K562 (cell line): Measurements from ENCODE around the gene SLC32A1. TPM values are rescaled to one million over a fixed set of nuclear protein-coding genes. Genes with fewer than 3 reads are reported as not detected.
A peak's percentile ranks its signal among the peaks of the same experiment; 100 is the strongest.

Source experiments
- EWSR1 ChIP-seq: fragments of 450-650 bp; IDR thresholded peaks from 2 replicates; pipeline ENCODE4 v1.6.1; 2018; ENCODE audit warnings: borderline replicate concordance, mild to moderate bottlenecking, low read depth, moderate library complexity; ENCODE audit not compliant: partially characterized antibody
- HCFC1 ChIP-seq: IDR thresholded peaks from 2 replicates; pipeline ENCODE4 v1.6.1; 2012; ENCODE audit warnings: low read depth, low read length, improper control_type of control experiment
- HDAC8 ChIP-seq: fragments of 450-650 bp; IDR thresholded peaks from 2 replicates; pipeline ENCODE4 v1.6.1; 2016; ENCODE audit warnings: mild to moderate bottlenecking, missing genetic modification characterization, moderate library complexity, missing compliant biosample characterization
- KLF6 ChIP-seq: fragments of 250-450 bp; sonication (Bioruptor Pico); IDR thresholded peaks from 2 replicates; pipeline ENCODE4 v1.4.0; 2020; ENCODE audit warnings: mild to moderate bottlenecking, moderate library complexity, borderline replicate concordance
- MIER1 ChIP-seq: fragments of 450-650 bp; IDR thresholded peaks from 2 replicates; pipeline ENCODE4 v1.6.1; 2016; ENCODE audit warnings: antibody characterized with exemption, mild to moderate bottlenecking, low read depth
- SIN3A ChIP-seq, 2 experiments: fragments of 150-350 bp in 1 of 2; IDR thresholded peaks; 2 replicates each; pipeline ENCODE4 v1.6.1; 2011 to 2016; ENCODE audit warnings: borderline replicate concordance in 2 of 2, low read depth in 2 of 2, low read length in 2 of 2, mild to moderate bottlenecking in 2 of 2, moderate library complexity in 2 of 2; ENCODE audit not compliant: control insufficient read depth in 1 of 2
- ZNF175 ChIP-seq: fragments of 200-800 bp; sonication (Bioruptor generic); IDR thresholded peaks from 2 replicates; pipeline ENCODE4 v1.6.1; 2016; ENCODE audit warnings: low read depth, mild to moderate bottlenecking, missing genetic modification characterization, missing compliant biosample characterization
- ZNF232 ChIP-seq: sonication (generic); formaldehyde crosslinking; IDR thresholded peaks from 2 replicates; pipeline ENCODE4 v1.8.0; 2022; ENCODE audit warnings: mild to moderate bottlenecking, missing genetic modification reagents
- ZNF644 ChIP-seq: fragments of 200-800 bp; sonication (Bioruptor generic); IDR thresholded peaks from 2 replicates; pipeline ENCODE4 v1.6.1; 2016; ENCODE audit warnings: low read depth, missing genetic modification characterization, missing compliant biosample characterization
- ZNF766 ChIP-seq: fragments of 200-800 bp; sonication (Bioruptor generic); conservative IDR thresholded peaks from 2 replicates; pipeline ENCODE4 v1.6.1; 2016; ENCODE audit warnings: missing genetic modification characterization, missing compliant biosample characterization
- polyA plus RNA-seq, 8 experiments: library from polyadenylated mRNA; depleted of rRNA in 4 of 8; stranded (reverse) in 5 of 8; unstranded in 3 of 8; fragments of >200 nt; fragmentation: Nextera tagmentation in 2 of 8; fragmentation: Illumina TruSeq in 1 of 8; extraction: Ambion mirVana in 2 of 8; extraction: Trizol in 1 of 8; gene quantifications; 2 replicates each; pipeline versions ENCODE4 v1.2.1 to v1.2.3, GENCODE V29; 2011 to 2014; ENCODE audit warnings: inconsistent platforms in 1 of 8, missing spikeins in 1 of 8
- total RNA-seq, 7 experiments: library from RNA; depleted of rRNA in 6 of 7; stranded (reverse); fragments of >200 nt in 6 of 7; fragmentation: Illumina TruSeq in 2 of 7; extraction: Trizol in 2 of 7; gene quantifications; 2 replicates each; pipeline versions ENCODE4 v1.2.1 to v1.2.3, GENCODE V29; 2011 to 2021; ENCODE audit warnings: low replicate concordance in 1 of 7
- TF ChIP-seq, protein P1 (sequence below): sonication (generic); formaldehyde crosslinking; IDR thresholded peaks from 2 replicates; pipeline ENCODE4 v1.8.0; 2022; ENCODE audit warnings: missing genetic modification reagents, mild to moderate bottlenecking, moderate library complexity, borderline replicate concordance
- TF ChIP-seq, protein P2 (sequence below), 3 experiments: fragments of 200-800 bp in 1 of 3; fragments of 250-450 bp in 1 of 3; fragments of 450-650 bp in 1 of 3; sonication (Bioruptor Pico) in 1 of 3; sonication (Bioruptor generic) in 1 of 3; formaldehyde crosslinking in 1 of 3; IDR thresholded peaks; 2 replicates each; pipeline versions ENCODE4 v1.6.1 to v1.8.0; 2016 to 2022; ENCODE audit warnings: mild to moderate bottlenecking in 2 of 3, missing genetic modification characterization in 2 of 3, missing compliant biosample characterization in 1 of 3, moderate library complexity in 1 of 3
- TF ChIP-seq, protein P3 (sequence below), 2 experiments: fragments of 450-650 bp in 1 of 2; sonication (generic) in 1 of 2; formaldehyde crosslinking in 1 of 2; IDR thresholded peaks in 1 of 2; conservative IDR thresholded peaks in 1 of 2; 2 replicates each; pipeline versions ENCODE4 v1.6.1 to v1.8.1; 2016 to 2023; ENCODE audit warnings: mild to moderate bottlenecking in 2 of 2, moderate library complexity in 2 of 2, inconsistent platforms in 1 of 2, missing genetic modification reagents in 1 of 2
- TF ChIP-seq, protein P4 (sequence below): sonication (generic); formaldehyde crosslinking; IDR thresholded peaks from 2 replicates; pipeline ENCODE4 v1.8.1; 2023; ENCODE audit warnings: mild to moderate bottlenecking, missing genetic modification reagents

SLC32A1 gene
- total and polyA plus RNA-seq, 9 of the 15 experiments (the other 6 are each of a cell fraction or from before 2014, with no cell fraction given) = not detected

DNA sequence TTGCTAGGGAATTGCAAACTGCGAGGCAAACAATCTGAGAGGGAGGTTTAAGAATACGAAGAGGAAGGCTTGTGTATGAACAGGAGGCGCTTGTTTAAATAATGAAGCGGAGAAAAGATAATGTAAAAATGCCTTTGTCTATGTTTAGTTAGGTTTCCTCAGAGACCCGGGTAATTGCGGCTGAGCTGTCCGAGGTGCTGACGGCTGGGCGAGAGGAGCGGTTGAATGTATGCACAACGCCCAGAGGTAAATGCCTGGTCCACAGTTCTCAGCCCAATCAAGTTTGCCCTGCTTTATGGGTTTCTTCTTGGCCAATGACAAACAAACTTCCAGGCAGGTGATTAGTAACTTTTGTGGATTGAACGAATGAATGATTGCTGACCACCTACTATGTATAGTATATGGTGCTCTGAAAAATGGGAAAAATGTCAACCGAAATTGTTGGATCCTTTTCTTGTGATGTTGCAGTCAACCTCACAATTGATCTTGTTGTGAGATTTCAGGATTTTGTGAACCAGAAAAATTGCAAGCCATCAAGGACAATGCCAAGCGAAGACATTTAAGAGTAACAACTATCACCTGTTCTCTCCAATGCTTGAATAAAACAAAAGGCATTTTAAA is 38.3 kb upstream of the SLC32A1 start (continued):
- TF ChIP-seq ZNF644 (tag) (0 out of 2 replicates have a peak, but pooled peaks have one; percentile 76), HCFC1 (peak; percentile 35; the same call in 1 of the 2 replicates), KLF6 (CRISPR knock-in tag) (0 out of 2 replicates have a peak, but pooled peaks have one; percentile 19), SIN3A (IDR thresholded peaks at IDR 0.05; ENCODE audit: borderline replicate concordance in 2 of 2, control insufficient read depth in 1 of 2, low read depth in 2 of 2, low read length in 2 of 2) (peak in 1 of 2 experiments; percentile 59; a peak in 1 of 4 replicates), ZNF232 (CRISPR knock-in tag) (peak; percentile 39; the same call in 1 of the 2 replicates), ZNF175 (CRISPR knock-in tag) (peak; percentile 75), HDAC8 (tag) (0 out of 2 replicates have a peak, but pooled peaks have one; percentile 36), EWSR1 (no peak), MIER1 (peak; percentile 97), ZNF766 (CRISPR knock-in tag) (peak; percentile 65; the same call in 1 of the 2 replicates)
- TF ChIP-seq, protein P1, sequence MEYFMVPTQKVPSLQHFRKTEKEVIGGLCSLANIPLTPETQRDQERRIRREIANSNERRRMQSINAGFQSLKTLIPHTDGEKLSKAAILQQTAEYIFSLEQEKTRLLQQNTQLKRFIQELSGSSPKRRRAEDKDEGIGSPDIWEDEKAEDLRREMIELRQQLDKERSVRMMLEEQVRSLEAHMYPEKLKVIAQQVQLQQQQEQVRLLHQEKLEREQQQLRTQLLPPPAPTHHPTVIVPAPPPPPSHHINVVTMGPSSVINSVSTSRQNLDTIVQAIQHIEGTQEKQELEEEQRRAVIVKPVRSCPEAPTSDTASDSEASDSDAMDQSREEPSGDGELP (CRISPR knock-in tag) = peak; percentile 52
- TF ChIP-seq, protein P2, sequence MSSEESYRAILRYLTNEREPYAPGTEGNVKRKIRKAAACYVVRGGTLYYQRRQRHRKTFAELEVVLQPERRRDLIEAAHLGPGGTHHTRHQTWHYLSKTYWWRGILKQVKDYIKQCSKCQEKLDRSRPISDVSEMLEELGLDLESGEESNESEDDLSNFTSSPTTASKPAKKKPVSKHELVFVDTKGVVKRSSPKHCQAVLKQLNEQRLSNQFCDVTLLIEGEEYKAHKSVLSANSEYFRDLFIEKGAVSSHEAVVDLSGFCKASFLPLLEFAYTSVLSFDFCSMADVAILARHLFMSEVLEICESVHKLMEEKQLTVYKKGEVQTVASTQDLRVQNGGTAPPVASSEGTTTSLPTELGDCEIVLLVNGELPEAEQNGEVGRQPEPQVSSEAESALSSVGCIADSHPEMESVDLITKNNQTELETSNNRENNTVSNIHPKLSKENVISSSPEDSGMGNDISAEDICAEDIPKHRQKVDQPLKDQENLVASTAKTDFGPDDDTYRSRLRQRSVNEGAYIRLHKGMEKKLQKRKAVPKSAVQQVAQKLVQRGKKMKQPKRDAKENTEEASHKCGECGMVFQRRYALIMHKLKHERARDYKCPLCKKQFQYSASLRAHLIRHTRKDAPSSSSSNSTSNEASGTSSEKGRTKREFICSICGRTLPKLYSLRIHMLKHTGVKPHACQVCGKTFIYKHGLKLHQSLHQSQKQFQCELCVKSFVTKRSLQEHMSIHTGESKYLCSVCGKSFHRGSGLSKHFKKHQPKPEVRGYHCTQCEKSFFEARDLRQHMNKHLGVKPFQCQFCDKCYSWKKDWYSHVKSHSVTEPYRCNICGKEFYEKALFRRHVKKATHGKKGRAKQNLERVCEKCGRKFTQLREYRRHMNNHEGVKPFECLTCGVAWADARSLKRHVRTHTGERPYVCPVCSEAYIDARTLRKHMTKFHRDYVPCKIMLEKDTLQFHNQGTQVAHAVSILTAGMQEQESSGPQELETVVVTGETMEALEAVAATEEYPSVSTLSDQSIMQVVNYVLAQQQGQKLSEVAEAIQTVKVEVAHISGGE (CRISPR knock-in tag; IDR thresholded peaks at IDR 0.05) = peak in 1 of 3 experiments; percentile 32; a peak in 1 of 6 replicates
- TF ChIP-seq, protein P3, sequence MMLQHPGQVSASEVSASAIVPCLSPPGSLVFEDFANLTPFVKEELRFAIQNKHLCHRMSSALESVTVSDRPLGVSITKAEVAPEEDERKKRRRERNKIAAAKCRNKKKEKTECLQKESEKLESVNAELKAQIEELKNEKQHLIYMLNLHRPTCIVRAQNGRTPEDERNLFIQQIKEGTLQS (IDR thresholded peaks at IDR 0.05) = no peak
- TF ChIP-seq, protein P3 (CRISPR knock-in tag; conservative IDR thresholded peaks at IDR 0.05) = 0 out of 2 replicates have a peak, but pooled peaks have one; percentile 37
- TF ChIP-seq, protein P4, sequence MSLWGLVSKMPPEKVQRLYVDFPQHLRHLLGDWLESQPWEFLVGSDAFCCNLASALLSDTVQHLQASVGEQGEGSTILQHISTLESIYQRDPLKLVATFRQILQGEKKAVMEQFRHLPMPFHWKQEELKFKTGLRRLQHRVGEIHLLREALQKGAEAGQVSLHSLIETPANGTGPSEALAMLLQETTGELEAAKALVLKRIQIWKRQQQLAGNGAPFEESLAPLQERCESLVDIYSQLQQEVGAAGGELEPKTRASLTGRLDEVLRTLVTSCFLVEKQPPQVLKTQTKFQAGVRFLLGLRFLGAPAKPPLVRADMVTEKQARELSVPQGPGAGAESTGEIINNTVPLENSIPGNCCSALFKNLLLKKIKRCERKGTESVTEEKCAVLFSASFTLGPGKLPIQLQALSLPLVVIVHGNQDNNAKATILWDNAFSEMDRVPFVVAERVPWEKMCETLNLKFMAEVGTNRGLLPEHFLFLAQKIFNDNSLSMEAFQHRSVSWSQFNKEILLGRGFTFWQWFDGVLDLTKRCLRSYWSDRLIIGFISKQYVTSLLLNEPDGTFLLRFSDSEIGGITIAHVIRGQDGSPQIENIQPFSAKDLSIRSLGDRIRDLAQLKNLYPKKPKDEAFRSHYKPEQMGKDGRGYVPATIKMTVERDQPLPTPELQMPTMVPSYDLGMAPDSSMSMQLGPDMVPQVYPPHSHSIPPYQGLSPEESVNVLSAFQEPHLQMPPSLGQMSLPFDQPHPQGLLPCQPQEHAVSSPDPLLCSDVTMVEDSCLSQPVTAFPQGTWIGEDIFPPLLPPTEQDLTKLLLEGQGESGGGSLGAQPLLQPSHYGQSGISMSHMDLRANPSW (CRISPR knock-in tag) = 0 out of 2 replicates have a peak, but pooled peaks have one; percentile 57
- TF ChIP-seq, all 486 proteins: peak for 39
